ENCODE measurements around the gene CYB5R4. TPM values are rescaled to one million over a fixed set of nuclear protein-coding genes. Genes with fewer than 3 reads are reported as not detected.
A peak's percentile ranks its signal among the peaks of the same experiment; 100 is the strongest.

CYB5R4 gene
- total and polyA plus RNA-seq, 2 donors (not counting 1 experiment from before 2014, with no cell fraction given) = 4.3 to 10.6 TPM

GRCh38 chr6:83822629-83823169 is 36.8 kb upstream of the CYB5R4 start:
- no peaks in the 10 kb centered on the region for H3K27me3 ChIP-seq (ENCODE audit: control insufficient read depth, insufficient read depth, low read length)

GRCh38 chr6:83824388-83824801 is 35.1 kb upstream of the CYB5R4 start:
- H3K9me3 ChIP-seq (ENCODE audit: control insufficient read depth, insufficient read depth, low read depth, low read length) = no peaks in the 10 kb centered on the region
- no peaks in the 10 kb centered on the region for H3K27me3 ChIP-seq (ENCODE audit: control insufficient read depth, insufficient read depth, low read length)
- no peak overlapping the region for H3K9ac ChIP-seq (ENCODE audit: insufficient read depth, low read length)
- H3K4me3 ChIP-seq (replicated peaks in 1 of 4; ENCODE audit: control extremely low read depth in 1 of 4, insufficient read depth in 1 of 4, low read depth in 3 of 4, low read length in 4 of 4) = no peak overlapping the region
- H3K4me2 ChIP-seq (ENCODE audit: extremely low read depth, insufficient read depth, low read length) = no peak overlapping the region
- no peaks in the 10 kb centered on the region for H3K79me2 ChIP-seq (ENCODE audit: control insufficient read depth, insufficient read depth, low read length)
- no peak overlapping the region for H2AFZ ChIP-seq (ENCODE audit: low read length)
- TF ChIP-seq EZH2 (IDR thresholded peaks at IDR 0.05; ENCODE audit: low read length, missing control alignments) = no peak
- no peak for TF ChIP-seq CTCF (conservative IDR thresholded peaks at IDR 0.05 in 1 of 2, IDR thresholded peaks at IDR 0.05 in 1 of 2; ENCODE audit: low read depth in 1 of 2, low read length in 2 of 2)
- no peaks in the 10 kb centered on the region for H4K20me1 ChIP-seq (ENCODE audit: control insufficient read depth, extremely low read depth, insufficient read depth, low read length)
- DNase-seq (ENCODE audit: low read depth in 2 of 2) = peak in 1 of 2 donors; percentile 30
- no peaks in the 10 kb centered on the region for H3K36me3 ChIP-seq (ENCODE audit: control insufficient read depth, insufficient read depth, low read length)
- H3K4me1 ChIP-seq (ENCODE audit: control insufficient read depth, extremely low read depth, insufficient read depth, low read length) = no peaks in the 10 kb centered on the region
- no peak overlapping the region for H3K27ac ChIP-seq (ENCODE audit: insufficient read depth, low read length)

More at GRCh38 chr6:83822629-83823169, 36.8 kb upstream of the CYB5R4 start:
- Histone ChIP-seq H3K36me3 (ENCODE audit: control insufficient read depth, insufficient read depth, low read length) (no peaks in the 10 kb centered on the region), H3K4me2 (ENCODE audit: extremely low read depth, insufficient read depth, low read length) (no peak overlapping the region), H3K9me3 (ENCODE audit: control insufficient read depth, insufficient read depth, low read depth, low read length) (no peaks in the 10 kb centered on the region), H3K4me3 (replicated peaks in 1 of 4; ENCODE audit: control extremely low read depth in 1 of 4, insufficient read depth in 1 of 4, low read depth in 3 of 4, low read length in 4 of 4) (no peak overlapping the region), H4K20me1 (ENCODE audit: control insufficient read depth, extremely low read depth, insufficient read depth, low read length) (no peaks in the 10 kb centered on the region), H3K9ac (ENCODE audit: insufficient read depth, low read length) (no peak overlapping the region), H3K27ac (ENCODE audit: insufficient read depth, low read length) (no peak overlapping the region), H2AFZ (ENCODE audit: low read length) (no peak overlapping the region), H3K4me1 (ENCODE audit: control insufficient read depth, extremely low read depth, insufficient read depth, low read length) (no peaks in the 10 kb centered on the region), H3K79me2 (ENCODE audit: control insufficient read depth, insufficient read depth, low read length) (no peaks in the 10 kb centered on the region)
- TF ChIP-seq CTCF (conservative IDR thresholded peaks at IDR 0.05 in 1 of 2, IDR thresholded peaks at IDR 0.05 in 1 of 2; ENCODE audit: low read depth in 1 of 2, low read length in 2 of 2) (no peak), EZH2 (IDR thresholded peaks at IDR 0.05; ENCODE audit: low read length, missing control alignments) (no peak)
- DNase-seq (ENCODE audit: low read depth in 2 of 2) = no peak

- no peaks in the 10 kb centered on the region for H3K9me3 ChIP-seq (ENCODE audit: control insufficient read depth, insufficient read depth, low read depth, low read length)
- H3K9ac ChIP-seq (ENCODE audit: insufficient read depth, low read length) = no peak overlapping the region
- H2AFZ ChIP-seq (ENCODE audit: low read length) = no peak overlapping the region
- no peaks in the 10 kb centered on the region for H3K4me1 ChIP-seq (ENCODE audit: control insufficient read depth, extremely low read depth, insufficient read depth, low read length)
- no peak overlapping the region for H3K4me2 ChIP-seq (ENCODE audit: extremely low read depth, insufficient read depth, low read length)
- no peaks in the 10 kb centered on the region for H3K36me3 ChIP-seq (ENCODE audit: control insufficient read depth, insufficient read depth, low read length)
- H4K20me1 ChIP-seq (ENCODE audit: control insufficient read depth, extremely low read depth, insufficient read depth, low read length) = no peaks in the 10 kb centered on the region
- no peak overlapping the region for H3K27ac ChIP-seq (ENCODE audit: insufficient read depth, low read length)
- TF ChIP-seq CTCF (conservative IDR thresholded peaks at IDR 0.05 in 1 of 2, IDR thresholded peaks at IDR 0.05 in 1 of 2; ENCODE audit: low read depth in 1 of 2, low read length in 2 of 2) = no peak
- no peak for TF ChIP-seq EZH2 (IDR thresholded peaks at IDR 0.05; ENCODE audit: low read length, missing control alignments)
- no peak overlapping the region for H3K4me3 ChIP-seq (replicated peaks in 1 of 4; ENCODE audit: control extremely low read depth in 1 of 4, insufficient read depth in 1 of 4, low read depth in 3 of 4, low read length in 4 of 4)
- H3K79me2 ChIP-seq (ENCODE audit: control insufficient read depth, insufficient read depth, low read length) = no peaks in the 10 kb centered on the region
- H3K27me3 ChIP-seq (ENCODE audit: control insufficient read depth, insufficient read depth, low read length) = no peaks in the 10 kb centered on the region
- DNase-seq (ENCODE audit: low read depth in 2 of 2) = no peak
Observed at GRCh38 chr6:83824831-83825230, 34.7 kb upstream of the CYB5R4 start.

All from fibroblast of lung (primary cell).